ENCODE results near the gene PHAF1.
A peak's percentile ranks its signal among the peaks of the same experiment; 100 is the strongest.

PHAF1 gene

DNA sequence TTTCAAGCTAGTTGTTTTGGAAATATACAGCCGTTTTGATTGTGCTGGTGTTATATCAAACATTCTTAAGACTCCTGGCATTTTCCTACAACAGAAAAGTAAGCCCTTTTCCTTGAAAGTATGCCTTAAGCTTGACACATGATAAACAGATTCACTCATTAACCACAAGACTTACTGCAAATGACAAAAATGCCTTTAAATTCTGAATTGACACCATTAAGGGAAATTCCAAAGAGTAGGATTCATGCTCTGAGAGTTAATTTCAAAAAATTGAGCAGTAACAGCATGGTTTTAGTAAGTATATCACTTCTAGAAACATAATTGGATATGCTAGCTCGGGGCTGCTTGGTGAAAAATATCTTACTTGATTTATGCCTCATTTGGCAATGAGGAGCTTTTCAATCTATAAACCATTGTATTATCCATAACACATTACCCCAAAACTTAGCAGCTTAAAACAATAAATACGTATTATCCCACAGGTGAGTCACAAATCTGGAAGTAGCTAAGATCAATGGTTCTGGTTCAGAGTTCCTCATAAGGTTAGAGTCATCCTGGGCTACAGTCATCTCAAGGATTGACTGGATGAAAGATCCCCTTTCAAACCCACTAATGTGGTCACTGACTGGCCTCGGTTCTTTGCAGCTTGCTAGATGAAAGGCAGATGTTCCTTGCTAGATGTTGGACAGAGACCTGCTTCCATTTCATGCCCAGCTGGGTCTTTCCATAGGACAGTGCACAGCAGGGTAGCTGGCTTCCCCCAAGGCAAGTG is 8.2 kb upstream of the PHAF1 start:
- no peak overlapping the region for H3K4me2 ChIP-seq (ENCODE audit: low read length)
- H3K36me3 ChIP-seq (ENCODE audit: insufficient read depth, low read length), result peaks cover 19% of the 10 kb centered on the region; the same call in 1 of the 2 replicates
- no peaks in the 10 kb centered on the region for H3K9me2 ChIP-seq (ENCODE audit: low read depth, low read length)
- H3K9me3 ChIP-seq (ENCODE audit: low read length), result no peaks in the 10 kb centered on the region
- no peak overlapping the region for H2AFZ ChIP-seq (ENCODE audit: low read length)
- no peak for TF ChIP-seq EZH2 (IDR thresholded peaks at IDR 0.05; ENCODE audit: borderline replicate concordance, low read length)
- TF ChIP-seq, protein P1, sequence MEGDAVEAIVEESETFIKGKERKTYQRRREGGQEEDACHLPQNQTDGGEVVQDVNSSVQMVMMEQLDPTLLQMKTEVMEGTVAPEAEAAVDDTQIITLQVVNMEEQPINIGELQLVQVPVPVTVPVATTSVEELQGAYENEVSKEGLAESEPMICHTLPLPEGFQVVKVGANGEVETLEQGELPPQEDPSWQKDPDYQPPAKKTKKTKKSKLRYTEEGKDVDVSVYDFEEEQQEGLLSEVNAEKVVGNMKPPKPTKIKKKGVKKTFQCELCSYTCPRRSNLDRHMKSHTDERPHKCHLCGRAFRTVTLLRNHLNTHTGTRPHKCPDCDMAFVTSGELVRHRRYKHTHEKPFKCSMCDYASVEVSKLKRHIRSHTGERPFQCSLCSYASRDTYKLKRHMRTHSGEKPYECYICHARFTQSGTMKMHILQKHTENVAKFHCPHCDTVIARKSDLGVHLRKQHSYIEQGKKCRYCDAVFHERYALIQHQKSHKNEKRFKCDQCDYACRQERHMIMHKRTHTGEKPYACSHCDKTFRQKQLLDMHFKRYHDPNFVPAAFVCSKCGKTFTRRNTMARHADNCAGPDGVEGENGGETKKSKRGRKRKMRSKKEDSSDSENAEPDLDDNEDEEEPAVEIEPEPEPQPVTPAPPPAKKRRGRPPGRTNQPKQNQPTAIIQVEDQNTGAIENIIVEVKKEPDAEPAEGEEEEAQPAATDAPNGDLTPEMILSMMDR (IDR thresholded peaks at IDR 0.05; ENCODE audit: low read length), result no peak
- H4K20me1 ChIP-seq (ENCODE audit: insufficient read depth, low read length), result no peaks in the 10 kb centered on the region
- no peaks in the 10 kb centered on the region for H3K27me3 ChIP-seq (ENCODE audit: insufficient read depth, low read length)
- no peak overlapping the region for H3K9ac ChIP-seq (ENCODE audit: low read length)
- H3F3A ChIP-seq (ENCODE audit: insufficient read depth, low read length), result no peaks in the 10 kb centered on the region
- H3K27ac ChIP-seq (ENCODE audit: low read depth, low read length, poor library complexity, severe bottlenecking), result no peak overlapping the region
- no peaks in the 10 kb centered on the region for H3K79me2 ChIP-seq (ENCODE audit: insufficient read depth, low read length)
- H3K4me3 ChIP-seq (ENCODE audit: low read depth, low read length, poor library complexity, severe bottlenecking), result no peak overlapping the region
- no peaks in the 10 kb centered on the region for H3K4me1 ChIP-seq (ENCODE audit: insufficient read depth, low read length, severe bottlenecking)

DNA sequence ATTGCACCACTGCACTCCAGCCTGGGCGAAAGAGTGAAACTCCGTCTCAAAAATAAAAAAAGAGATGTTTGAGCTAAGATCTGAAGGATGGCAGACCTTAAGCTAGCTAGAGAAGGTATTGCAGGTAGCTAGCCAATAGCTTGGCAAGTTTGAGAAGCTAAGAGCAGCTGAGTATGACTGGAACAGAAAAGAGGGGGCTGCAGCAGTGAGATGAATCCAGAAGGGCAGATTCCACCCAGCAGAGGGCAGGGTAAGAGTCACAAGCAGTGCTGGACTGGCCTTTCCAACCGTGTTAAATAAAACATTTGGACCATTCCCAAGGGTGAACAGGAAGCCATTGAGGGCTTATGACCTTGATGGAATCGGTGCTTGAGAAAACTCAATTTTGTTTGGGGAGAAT is 5.7 kb upstream of the PHAF1 start:
- no peaks in the 10 kb centered on the region for H3F3A ChIP-seq (ENCODE audit: insufficient read depth, low read length)

DNA sequence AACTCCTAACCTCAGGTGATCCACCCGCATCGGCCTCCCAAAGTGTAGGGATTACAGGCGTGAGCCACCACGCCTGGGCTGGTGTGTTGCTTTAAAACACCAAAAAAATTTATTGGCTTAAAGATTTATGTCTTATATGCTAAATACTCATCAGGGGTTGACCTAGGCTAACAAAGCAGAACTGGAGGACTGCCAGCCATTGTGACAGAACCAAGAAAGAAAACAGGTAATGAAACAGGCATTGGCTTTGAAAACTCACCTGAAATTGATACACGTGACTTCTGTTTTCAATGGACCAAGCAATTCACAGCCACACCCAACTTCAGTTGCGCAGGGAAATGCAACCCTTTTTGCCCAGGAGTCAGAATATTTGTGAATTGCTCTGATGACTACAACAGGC is 4.9 kb upstream of the PHAF1 start:
- Histone ChIP-seq H2AFZ (ENCODE audit: low read length) (no peak overlapping the region), H3K27me3 (ENCODE audit: insufficient read depth, low read length) (no peaks in the 10 kb centered on the region), H3K9ac (ENCODE audit: low read length) (no peak overlapping the region), H3K79me2 (ENCODE audit: insufficient read depth, low read length) (no peaks in the 10 kb centered on the region), H3K4me1 (ENCODE audit: insufficient read depth, low read length, severe bottlenecking) (peaks cover 5% of the 10 kb centered on the region), H3F3A (ENCODE audit: insufficient read depth, low read length) (no peaks in the 10 kb centered on the region), H4K20me1 (ENCODE audit: insufficient read depth, low read length) (no peaks in the 10 kb centered on the region), H3K4me2 (ENCODE audit: low read length) (no peak overlapping the region), H3K9me3 (ENCODE audit: low read length) (no peaks in the 10 kb centered on the region), H3K9me2 (ENCODE audit: low read depth, low read length) (no peaks in the 10 kb centered on the region), H3K36me3 (ENCODE audit: insufficient read depth, low read length) (peaks cover 8% of the 10 kb centered on the region; the same call in 1 of the 2 replicates), H3K27ac (ENCODE audit: low read depth, low read length, poor library complexity, severe bottlenecking) (no peak overlapping the region), H3K4me3 (ENCODE audit: low read depth, low read length, poor library complexity, severe bottlenecking) (no peak overlapping the region)
- no peak for TF ChIP-seq EZH2 (IDR thresholded peaks at IDR 0.05; ENCODE audit: borderline replicate concordance, low read length)
- TF ChIP-seq, protein P1 (IDR thresholded peaks at IDR 0.05; ENCODE audit: low read length), result no peak

More for the DNA sequence above, 5.7 kb upstream of the PHAF1 start:
- Histone ChIP-seq H3K36me3 (ENCODE audit: insufficient read depth, low read length) (peaks cover 12% of the 10 kb centered on the region; the same call in 1 of the 2 replicates), H2AFZ (ENCODE audit: low read length) (no peak overlapping the region), H3K9ac (ENCODE audit: low read length) (no peak overlapping the region), H3K9me3 (ENCODE audit: low read length) (no peaks in the 10 kb centered on the region), H3K9me2 (ENCODE audit: low read depth, low read length) (no peaks in the 10 kb centered on the region), H3K4me2 (ENCODE audit: low read length) (no peak overlapping the region), H3K27ac (ENCODE audit: low read depth, low read length, poor library complexity, severe bottlenecking) (no peak overlapping the region), H3K79me2 (ENCODE audit: insufficient read depth, low read length) (no peaks in the 10 kb centered on the region), H3K4me1 (ENCODE audit: insufficient read depth, low read length, severe bottlenecking) (peaks cover 1% of the 10 kb centered on the region), H3K4me3 (ENCODE audit: low read depth, low read length, poor library complexity, severe bottlenecking) (no peak overlapping the region), H4K20me1 (ENCODE audit: insufficient read depth, low read length) (no peaks in the 10 kb centered on the region), H3K27me3 (ENCODE audit: insufficient read depth, low read length) (no peaks in the 10 kb centered on the region)
- TF ChIP-seq, protein P1 (IDR thresholded peaks at IDR 0.05; ENCODE audit: low read length), result peak; percentile 30; the same call in 1 of the 2 replicates
- no peak for TF ChIP-seq EZH2 (IDR thresholded peaks at IDR 0.05; ENCODE audit: borderline replicate concordance, low read length)
